Measurements from ENCODE around the gene SDCBP2. TPM values are rescaled to one million over a fixed set of nuclear protein-coding genes. Genes with fewer than 3 reads are reported as not detected.

SDCBP2 gene
- total and polyA plus RNA-seq, 2 of the 4 experiments (the other 2 are of a cell fraction): 0.54 to 1.3 TPM

- H3K9ac ChIP-seq (ENCODE audit: low read depth, low read length): no peak overlapping the region
- DNase-seq: no peak
- no peak overlapping the region for H4K8ac ChIP-seq (ENCODE audit: low read depth in 2 of 2, low read length in 2 of 2)
- no peak overlapping the region for H3K23ac ChIP-seq (ENCODE audit: low read depth, low read length)
- no peak overlapping the region for H4K91ac ChIP-seq (ENCODE audit: insufficient read depth, low read depth, low read length)
- ChIA-PET CTCF (no interaction called here), POLR2A (ENCODE audit: unreplicated experiment) (no interaction called here)
- no peak overlapping the region for H3K27ac ChIP-seq (ENCODE audit: insufficient read depth, low read length)
- H2BK120ac ChIP-seq (ENCODE audit: low read depth, low read length): no peak overlapping the region
- TF ChIP-seq NFE2L2 (IDR thresholded peaks at IDR 0.05; ENCODE audit: low read depth, low read length) (no peak), RAD21 (IDR thresholded peaks at IDR 0.05; ENCODE audit: low read length) (no peak), BHLHE40 (IDR thresholded peaks at IDR 0.05; ENCODE audit: low read depth, low read length) (no peak), MXI1 (IDR thresholded peaks at IDR 0.05; ENCODE audit: borderline replicate concordance, low read depth, low read length) (no peak), USF2 (IDR thresholded peaks at IDR 0.05; ENCODE audit: low read depth, low read length) (no peak), CTCF (conservative IDR thresholded peaks at IDR 0.05; ENCODE audit: low read depth, low read length) (no peak), MAZ (IDR thresholded peaks at IDR 0.05; ENCODE audit: borderline replicate concordance, low read depth, low read length) (no peak), MAFK (IDR thresholded peaks at IDR 0.05; ENCODE audit: low read depth, low read length) (no peak)
- no peak overlapping the region for H2AK9ac ChIP-seq (replicated peaks; ENCODE audit: low read depth, low read length, poor library complexity)
- H3K9me3 ChIP-seq (ENCODE audit: control insufficient read depth, insufficient read depth, low read length): no peaks in the 10 kb centered on the region
- dilution Hi-C loops (cut with HindIII; ENCODE audit: low sequenced_read_pairs, unreplicated experiment): no loop called here
- in situ Hi-C loops (cut with MboI; ENCODE audit: low sequenced_read_pairs): no loop called here
- H4K5ac ChIP-seq (ENCODE audit: low read depth, low read length): no peak overlapping the region
- H3K56ac ChIP-seq (ENCODE audit: extremely low read depth, insufficient read depth, low read length): no peak overlapping the region
- H3K4ac ChIP-seq (ENCODE audit: low read depth, low read length): no peak overlapping the region
- H3K4me2 ChIP-seq (ENCODE audit: low read depth, low read length): no peak overlapping the region
- no peak overlapping the region for H3K4me3 ChIP-seq (ENCODE audit: insufficient read depth, low read depth, low read length)
- no peak overlapping the region for H2BK20ac ChIP-seq (ENCODE audit: low read depth, low read length)
- peaks cover 43% of the 10 kb centered on the region for H3K9me1 ChIP-seq (ENCODE audit: insufficient read depth, low read length)
- H3K18ac ChIP-seq (ENCODE audit: low read depth, low read length): no peak overlapping the region
- peaks cover 5 to 27% of the 10 kb centered on the region in 2 experiments; a peak in 3 of 4 replicates for H3K79me1 ChIP-seq (ENCODE audit: low read depth in 1 of 2, low read length in 2 of 2)
- H2AFZ ChIP-seq (replicated peaks; ENCODE audit: low read length, poor library complexity): no peak overlapping the region
- no peak overlapping the region for H2BK5ac ChIP-seq (ENCODE audit: low read depth, low read length, poor library complexity, severe bottlenecking)
- no peak overlapping the region for H3K14ac ChIP-seq (replicated peaks; ENCODE audit: low read depth, low read length)
- no peak for ATAC-seq (ENCODE audit: low read depth)
- H3K27me3 ChIP-seq (ENCODE audit: control insufficient read depth, insufficient read depth, low read length): no peaks in the 10 kb centered on the region
- peaks cover 1% of the 10 kb centered on the region; the same call in 1 of the 2 replicates for H3K36me3 ChIP-seq (ENCODE audit: control insufficient read depth, insufficient read depth, low read length)
- H4K20me1 ChIP-seq (ENCODE audit: insufficient read depth, low read length): peaks cover 27% of the 10 kb centered on the region
- H2AK5ac ChIP-seq (ENCODE audit: low read depth, low read length): no peak overlapping the region
- 100% methylated on average over 7 of the region's 20 CpGs; no CpG with 5 or more reads in 1 of the 2 experiments for WGBS, 2 experiments (ENCODE audit: extremely low coverage in 2 of 2, insufficient read length in 1 of 2)
- no TSS peak for BruUV-seq (replicated peaks)
- no peak overlapping the region for H2BK15ac ChIP-seq (ENCODE audit: low read depth, low read length)
- H3K4me1 ChIP-seq (ENCODE audit: control insufficient read depth, insufficient read depth, low read length): peaks cover under 1% of the 10 kb centered on the region
- intact Hi-C loops (cut with micrococcal nuclease): no loop called here
Measured at GRCh38 chr20:1295276-1295930, 33.5 kb downstream of the SDCBP2 start.

All from IMR-90 (cell line).